ENCODE measurements around the gene C6orf62.
A peak's percentile ranks its signal among the peaks of the same experiment; 100 is the strongest.
"Not testable (repeated sequence)": the region's sequence is repeated elsewhere in the genome, so short reads cannot be mapped to it uniquely, and the experiment has no call there.

Gene C6orf62

DNA sequence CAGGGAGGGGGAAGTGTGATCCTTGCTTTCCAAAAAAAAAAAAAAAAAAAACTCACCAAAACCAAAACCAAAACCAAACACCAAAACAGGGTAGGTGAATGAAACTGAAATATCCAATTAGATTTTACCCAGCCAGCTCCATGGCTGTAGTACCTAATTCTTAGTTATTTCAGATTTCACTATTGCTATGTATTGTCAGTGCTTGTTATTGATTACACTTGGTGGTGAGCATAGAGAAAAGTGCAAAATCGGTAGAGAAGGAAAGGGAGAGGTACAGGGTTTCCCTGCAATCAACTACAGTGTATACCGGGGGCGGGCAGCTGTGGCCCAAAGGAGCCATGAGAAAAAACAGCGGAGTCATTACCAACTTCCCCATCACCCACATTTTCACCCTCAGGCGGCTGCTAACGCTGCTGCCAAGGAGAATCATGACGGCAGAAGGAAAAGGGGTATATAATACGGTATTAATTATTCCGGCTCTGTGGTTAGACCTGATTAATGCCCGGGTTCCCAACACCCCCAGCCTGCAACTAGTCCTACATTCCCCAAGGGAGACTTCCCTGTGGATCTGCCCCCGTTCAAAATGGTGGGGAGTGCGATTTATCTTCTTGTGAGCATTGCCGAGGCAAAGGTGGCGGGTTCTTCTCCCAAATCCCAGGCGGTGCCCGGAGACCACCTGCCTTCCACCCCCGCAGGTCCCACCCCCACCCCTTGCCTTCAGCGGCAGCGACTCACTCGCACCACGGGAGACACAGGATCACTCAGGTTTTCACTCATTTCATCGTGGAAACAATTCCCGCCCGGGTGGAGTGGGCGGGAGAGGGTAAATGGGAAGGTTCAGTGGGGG lies at the start of gene C6orf62:
TSS of gene C6orf62 (minus strand) at position 30 of the 847 bp plus-strand sequence. CDS start 486 bp downstream, outside the sequence.
- DNase-seq (peak; percentile 60 to 74), ATAC-seq (peak; percentile 36)
- Mint-ChIP-seq H3K27me3 (no peaks in the 10 kb centered on the region), H3K4me3 (peak within 1 kb of the TSS; percentile 98 to 100), H3K27ac (peak within 1 kb of the TSS; percentile 100), H3K9me3 (no peaks in the 10 kb centered on the region), H3K4me1 (peaks cover 47% of the 10 kb centered on the region)

DNA sequence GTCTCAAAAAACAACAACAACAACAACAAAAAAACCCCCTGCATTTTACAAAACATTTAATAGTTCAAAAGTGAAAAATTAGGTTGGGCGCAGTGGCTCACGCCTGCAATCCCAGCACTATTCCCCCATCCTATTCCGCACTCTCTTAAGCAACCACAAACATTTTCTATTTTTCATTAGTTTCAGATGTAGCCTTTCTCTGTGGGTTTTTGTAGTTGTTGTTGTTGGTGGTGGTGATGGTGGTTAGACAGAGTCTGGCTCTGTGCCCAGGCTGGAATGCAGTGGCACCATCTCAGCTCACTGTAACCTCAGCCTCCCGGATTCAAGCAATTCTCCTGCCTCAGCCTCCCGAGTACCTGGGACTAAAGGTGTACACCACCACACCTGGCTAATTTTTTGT lies 49.4 kb upstream of the C6orf62 start:
- no peak overlapping the region for H3K4me3 Mint-ChIP-seq
- H3K27me3 Mint-ChIP-seq, result no peaks in the 10 kb centered on the region
- peaks cover 7% of the 10 kb centered on the region for H3K4me1 Mint-ChIP-seq
- H3K9me3 Mint-ChIP-seq, result no peaks in the 10 kb centered on the region
- no peak overlapping the region for H3K27ac Mint-ChIP-seq
- no peak for ATAC-seq
- no peak for DNase-seq

DNA sequence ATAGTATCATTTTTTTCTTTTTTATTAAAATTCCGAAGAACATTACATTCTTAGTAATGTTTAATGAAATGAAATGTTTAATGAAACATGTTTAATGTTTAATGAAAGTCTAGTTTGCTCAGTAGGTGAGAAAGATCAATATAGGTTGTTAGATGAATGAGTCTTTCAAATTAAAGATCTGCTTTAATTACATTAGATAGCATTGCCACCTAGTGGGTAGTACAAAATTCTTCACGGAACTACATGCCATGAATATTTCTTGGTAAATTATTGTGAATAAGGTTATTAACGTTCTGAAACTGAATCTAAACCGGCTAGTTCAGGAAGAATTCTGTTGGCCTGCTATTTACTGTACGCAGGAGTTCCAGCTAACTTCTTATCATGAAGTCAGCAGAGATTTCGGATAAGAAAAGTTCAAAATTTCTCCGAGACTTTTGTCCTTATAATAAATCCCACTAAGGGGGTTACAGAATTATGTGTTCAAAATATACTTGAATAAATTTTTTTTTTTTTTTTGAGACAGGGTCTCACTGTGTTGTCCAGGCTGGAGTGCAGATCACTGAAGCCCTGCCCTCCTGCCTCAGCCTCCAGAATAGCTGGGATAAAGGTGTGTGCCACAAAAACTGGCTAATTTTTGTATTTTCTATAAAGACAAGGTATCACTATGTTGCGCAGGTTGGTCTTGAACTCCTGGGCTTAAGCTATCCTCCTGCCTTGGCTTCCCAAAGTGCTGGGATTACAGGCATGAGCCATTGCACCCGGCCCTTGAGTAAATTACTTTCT lies 47.9 kb upstream of the C6orf62 start:
- DNase-seq (no peak), ATAC-seq (peak; percentile 74)
- H3K9me3 Mint-ChIP-seq, result no peaks in the 10 kb centered on the region
- H3K4me3 Mint-ChIP-seq, result no peak overlapping the region
- peaks cover 10% of the 10 kb centered on the region for H3K4me1 Mint-ChIP-seq
- no peak overlapping the region for H3K27ac Mint-ChIP-seq
- H3K27me3 Mint-ChIP-seq, result no peaks in the 10 kb centered on the region

DNA sequence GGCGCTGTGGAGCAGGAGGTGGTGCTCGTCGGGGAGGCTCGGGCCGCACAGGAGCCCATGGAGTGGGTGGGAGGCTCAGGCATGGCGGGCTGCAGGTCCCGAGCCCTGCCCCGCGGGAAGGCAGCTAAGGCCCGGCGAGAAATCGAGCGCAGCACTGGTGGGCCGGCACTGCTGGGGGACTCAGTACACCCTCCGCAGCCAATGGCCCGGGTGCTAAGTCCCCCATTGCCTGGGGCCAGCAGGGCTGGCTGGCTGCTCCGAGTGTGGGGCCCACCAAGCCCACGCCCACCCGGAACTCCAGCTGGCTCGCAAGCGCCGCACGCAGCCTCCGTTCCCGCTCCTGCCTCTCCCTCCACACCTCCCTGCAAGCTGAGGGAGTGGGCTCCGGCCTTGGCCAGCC lies 47.0 kb upstream of the C6orf62 start:
- not testable (repeated sequence) for ATAC-seq, H3K27ac Mint-ChIP-seq, H3K27me3 Mint-ChIP-seq, H3K9me3 Mint-ChIP-seq, DNase-seq, H3K4me3 Mint-ChIP-seq
- H3K4me1 Mint-ChIP-seq, result peaks cover 13% of the 10 kb centered on the region

DNA sequence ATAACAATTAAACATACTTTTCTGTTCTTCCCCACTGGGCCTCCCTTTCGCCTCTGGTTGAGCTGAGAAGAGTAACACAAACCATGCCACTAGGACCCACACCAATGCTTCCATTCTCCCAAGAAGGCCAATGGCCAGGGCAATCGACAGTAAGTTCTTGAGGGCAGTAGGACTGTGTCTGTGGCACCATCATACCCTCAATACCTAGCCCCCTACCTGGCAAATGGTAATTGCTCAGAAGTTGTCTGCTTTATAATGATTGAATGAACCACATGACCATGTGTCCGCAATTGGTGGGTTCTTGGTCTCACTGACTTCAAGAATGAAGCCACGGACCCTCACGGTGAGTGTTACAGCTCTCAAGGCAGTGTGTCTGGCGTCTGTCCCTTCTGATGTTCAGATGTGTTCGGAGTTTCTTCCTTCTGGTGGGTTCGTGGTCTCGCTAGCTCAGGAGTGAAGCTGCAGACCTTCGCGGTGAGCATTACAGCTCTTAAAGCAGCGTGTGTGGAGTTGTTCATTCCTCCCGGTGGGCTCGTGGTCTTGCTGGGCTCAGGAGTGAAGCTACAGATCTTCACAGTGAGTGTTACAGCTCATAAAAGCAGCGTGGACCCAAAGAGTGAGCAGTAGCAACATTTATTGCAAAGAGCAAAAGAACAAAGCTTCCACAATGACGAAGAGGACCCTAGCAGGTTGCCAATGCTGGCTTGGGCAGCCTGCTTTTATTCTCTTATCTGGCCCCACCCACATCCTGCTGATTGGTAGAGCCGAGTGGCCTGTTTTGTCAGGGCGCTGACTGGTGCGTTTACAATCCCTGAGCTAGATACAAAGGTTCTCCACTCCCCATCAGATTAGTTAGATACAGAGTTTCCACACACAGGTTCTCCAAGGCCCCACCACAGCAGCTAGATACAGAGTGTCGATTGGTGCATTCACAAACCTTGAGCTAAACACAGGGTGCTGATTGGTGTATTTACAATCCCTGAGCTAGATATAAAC lies 46.2 kb upstream of the C6orf62 start:
- not testable (repeated sequence) for DNase-seq, H3K9me3 Mint-ChIP-seq, ATAC-seq, H3K27me3 Mint-ChIP-seq
- Mint-ChIP-seq H3K4me3 (peak overlapping the region in 1 of 2 donors; percentile 16), H3K27ac (peak overlapping the region in 1 of 2 donors; percentile 79), H3K4me1 (peaks cover 13% of the 10 kb centered on the region)

DNA sequence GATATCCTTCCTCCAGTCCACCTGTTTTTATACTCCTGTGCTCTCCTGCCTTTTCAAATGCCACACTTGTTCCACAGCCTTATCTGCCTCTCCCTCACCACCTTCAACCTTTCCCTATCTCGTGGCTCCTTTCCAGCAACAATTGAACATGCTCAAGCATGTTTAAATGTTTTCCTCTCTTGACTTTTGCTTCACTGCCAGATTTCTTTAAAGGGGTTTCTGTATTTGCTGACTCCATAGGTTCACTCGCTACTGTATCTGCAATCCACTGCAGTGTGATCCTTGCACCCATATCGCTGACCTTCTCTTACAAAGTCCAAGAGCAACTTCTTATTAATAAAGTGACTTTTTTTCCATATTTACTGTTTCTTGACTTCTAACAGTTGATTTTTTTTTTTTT lies 44.6 kb upstream of the C6orf62 start:
- ATAC-seq, result no peak

DNA sequence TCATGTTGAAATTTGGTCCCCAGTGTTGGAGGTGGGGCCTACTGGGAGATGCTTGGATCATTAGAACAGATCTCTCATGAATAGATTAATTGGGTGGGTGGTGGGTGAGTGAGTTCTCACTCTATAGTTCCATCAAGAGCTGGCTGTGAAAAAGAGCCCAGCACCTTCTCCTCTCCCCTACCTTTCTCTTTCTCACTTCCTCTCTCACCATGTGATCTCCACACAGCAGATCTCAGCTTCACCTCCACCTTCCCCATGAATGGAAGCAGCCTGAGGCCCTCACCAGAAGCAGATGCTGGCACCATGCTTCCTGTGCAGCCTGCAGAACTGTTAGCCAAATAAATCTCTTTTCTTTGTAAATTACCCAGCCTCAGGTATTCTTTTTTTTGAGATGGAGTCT lies 42.9 kb upstream of the C6orf62 start:
- H3K4me1 Mint-ChIP-seq, result peaks cover 13% of the 10 kb centered on the region
- H3K4me3 Mint-ChIP-seq, result no peak overlapping the region
- H3K9me3 Mint-ChIP-seq, result no peaks in the 10 kb centered on the region
- no peaks in the 10 kb centered on the region for H3K27me3 Mint-ChIP-seq
- H3K27ac Mint-ChIP-seq, result peak overlapping the region in 1 of 2 donors; percentile 59
- DNase-seq (no peak), ATAC-seq (no peak)

More for the DNA sequence above, 44.6 kb upstream of the C6orf62 start:
- no peaks in the 10 kb centered on the region for H3K27me3 Mint-ChIP-seq
- peak overlapping the region in 1 of 2 donors; percentile 13 for H3K27ac Mint-ChIP-seq
- H3K4me3 Mint-ChIP-seq, result no peak overlapping the region
- peaks cover 13% of the 10 kb centered on the region for H3K4me1 Mint-ChIP-seq
- DNase-seq, result no peak
- no peaks in the 10 kb centered on the region for H3K9me3 Mint-ChIP-seq

DNA sequence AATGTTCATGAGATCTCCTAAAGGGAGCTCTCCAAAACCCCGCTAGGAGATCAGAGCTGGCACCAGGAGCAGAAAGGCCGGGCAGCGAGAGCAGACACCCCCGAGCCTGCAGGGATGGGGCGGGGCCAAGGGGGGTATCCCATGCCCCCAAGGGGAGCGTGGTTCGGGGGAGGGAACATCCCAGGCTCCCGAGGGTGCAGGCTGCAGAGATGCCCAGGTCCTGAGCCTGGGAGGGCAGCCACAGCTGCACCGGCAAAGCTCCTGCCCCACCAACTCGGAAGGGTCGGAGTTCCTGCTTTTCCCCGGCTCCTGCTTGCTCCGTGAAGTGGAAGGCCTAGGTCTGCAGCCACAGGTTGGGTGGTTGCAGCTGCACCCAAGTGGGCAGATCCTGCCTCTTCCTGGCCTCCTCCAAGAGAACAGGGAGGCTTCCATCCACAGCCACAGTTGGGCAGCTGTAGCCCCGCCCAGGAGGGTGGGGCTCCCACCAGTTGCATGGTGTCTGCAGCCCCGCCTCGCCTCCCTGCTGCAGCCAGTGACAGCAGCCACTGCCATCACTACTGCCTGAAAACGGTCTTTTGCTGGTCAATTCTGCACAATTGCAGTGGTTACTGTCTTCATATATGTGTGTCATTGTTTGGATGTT lies 42.4 kb upstream of the C6orf62 start:
- no peaks in the 10 kb centered on the region for H3K27me3 Mint-ChIP-seq
- H3K27ac Mint-ChIP-seq, result no peak overlapping the region
- H3K4me1 Mint-ChIP-seq, result peaks cover 13% of the 10 kb centered on the region
- no peaks in the 10 kb centered on the region for H3K9me3 Mint-ChIP-seq
- DNase-seq (no peak), ATAC-seq (peak; percentile 40)
- no peak overlapping the region for H3K4me3 Mint-ChIP-seq

DNA sequence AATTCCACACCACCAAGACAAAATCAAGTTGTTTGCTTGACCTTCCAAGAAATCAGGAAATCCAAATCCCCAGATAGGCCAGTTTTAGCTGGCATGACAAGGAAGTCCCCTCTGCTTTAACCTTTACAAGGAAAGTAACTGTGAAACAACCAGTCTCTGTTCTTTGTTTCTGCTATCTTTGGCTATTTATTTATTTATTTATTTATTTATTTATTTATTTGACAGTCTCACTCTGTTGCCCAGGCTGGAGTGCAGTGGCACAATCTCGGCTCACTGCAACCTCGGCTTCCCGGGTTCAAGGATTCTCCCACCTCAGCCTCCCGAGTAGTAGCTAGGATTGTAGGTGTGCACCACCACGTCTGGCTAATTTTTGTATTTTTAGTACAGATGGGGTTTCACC lies 41.3 kb upstream of the C6orf62 start:
- no peaks in the 10 kb centered on the region for H3K9me3 Mint-ChIP-seq
- ATAC-seq, result no peak
- no peaks in the 10 kb centered on the region for H3K27me3 Mint-ChIP-seq
- no peak for DNase-seq
- peaks cover 9% of the 10 kb centered on the region for H3K4me1 Mint-ChIP-seq
- no peak overlapping the region for H3K27ac Mint-ChIP-seq
- no peak overlapping the region for H3K4me3 Mint-ChIP-seq

DNA sequence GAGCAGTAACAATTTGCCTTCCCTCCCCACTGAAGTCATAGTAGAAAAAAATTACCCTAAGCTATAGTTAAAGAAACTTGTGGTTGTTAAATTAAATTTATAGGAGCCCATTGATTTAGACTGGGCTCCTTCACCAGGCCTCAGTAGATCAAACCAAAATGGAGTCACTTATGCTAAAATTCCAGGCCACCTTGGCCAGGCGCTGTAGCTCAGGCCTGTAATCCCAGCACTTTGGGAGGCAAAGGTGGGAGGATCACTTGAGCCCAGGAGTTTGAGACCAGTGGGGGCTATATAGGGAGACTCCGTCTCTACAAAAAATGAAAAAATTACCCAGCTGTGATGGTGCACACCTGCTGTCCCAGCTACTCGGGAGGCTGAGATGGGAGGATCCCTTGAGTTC lies 40.8 kb upstream of the C6orf62 start:
- no peak overlapping the region for H3K4me3 Mint-ChIP-seq
- no peak for DNase-seq
- no peak overlapping the region for H3K27ac Mint-ChIP-seq
- no peaks in the 10 kb centered on the region for H3K9me3 Mint-ChIP-seq
- H3K27me3 Mint-ChIP-seq, result no peaks in the 10 kb centered on the region
- H3K4me1 Mint-ChIP-seq, result peaks cover 6% of the 10 kb centered on the region
- ATAC-seq, result no peak

DNA sequence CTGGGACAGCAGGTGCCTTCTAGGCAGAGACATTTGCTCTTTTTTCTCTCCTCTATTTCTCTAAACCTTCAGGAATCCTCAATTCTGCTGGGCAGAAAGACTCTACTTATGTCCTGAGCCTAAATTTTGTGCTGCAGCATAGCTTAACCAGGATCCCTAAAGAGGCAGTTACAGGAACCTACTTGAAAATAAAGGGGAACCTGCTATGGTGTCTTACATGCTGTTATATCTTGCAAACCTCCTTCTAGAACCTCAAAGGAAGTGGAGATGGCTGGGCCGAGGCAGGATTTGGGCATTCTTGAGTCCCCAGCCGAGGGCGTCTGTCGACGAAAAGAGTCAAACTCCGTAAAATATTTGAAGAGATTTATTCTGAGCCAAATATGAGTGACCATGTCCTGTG lies 38.7 kb upstream of the C6orf62 start:
- Mint-ChIP-seq H3K27me3 (no peaks in the 10 kb centered on the region), H3K4me1 (peaks cover 6% of the 10 kb centered on the region), H3K4me3 (no peak overlapping the region), H3K9me3 (peaks cover 0 to 12% of the 10 kb centered on the region in 2 donors), H3K27ac (no peak overlapping the region)
- DNase-seq (no peak), ATAC-seq (no peak)

DNA sequence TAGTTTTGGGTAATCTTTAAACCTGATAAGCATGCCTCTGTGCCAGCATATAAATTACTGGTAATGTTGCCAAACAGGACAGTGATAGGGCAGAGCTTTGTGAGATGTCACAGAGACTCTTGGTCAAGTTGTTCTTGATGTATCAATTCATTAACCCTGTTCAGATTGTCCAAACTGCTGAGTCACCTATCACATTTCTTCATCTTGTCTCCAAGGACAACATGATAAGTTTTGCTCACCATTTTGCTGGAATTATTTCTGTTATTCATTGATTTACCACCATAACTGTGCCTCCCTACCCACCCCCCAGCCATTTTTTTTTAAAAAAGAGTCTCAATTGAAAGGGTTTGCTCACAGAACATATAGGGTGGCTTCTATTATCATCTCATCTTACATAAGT lies 36.3 kb upstream of the C6orf62 start:
- Mint-ChIP-seq H3K9me3 (peaks cover 5 to 12% of the 10 kb centered on the region in 2 donors), H3K27ac (no peak overlapping the region), H3K4me1 (no peaks in the 10 kb centered on the region), H3K27me3 (peaks cover 11% of the 10 kb centered on the region), H3K4me3 (no peak overlapping the region)
- no peak for DNase-seq
- ATAC-seq, result no peak

DNA sequence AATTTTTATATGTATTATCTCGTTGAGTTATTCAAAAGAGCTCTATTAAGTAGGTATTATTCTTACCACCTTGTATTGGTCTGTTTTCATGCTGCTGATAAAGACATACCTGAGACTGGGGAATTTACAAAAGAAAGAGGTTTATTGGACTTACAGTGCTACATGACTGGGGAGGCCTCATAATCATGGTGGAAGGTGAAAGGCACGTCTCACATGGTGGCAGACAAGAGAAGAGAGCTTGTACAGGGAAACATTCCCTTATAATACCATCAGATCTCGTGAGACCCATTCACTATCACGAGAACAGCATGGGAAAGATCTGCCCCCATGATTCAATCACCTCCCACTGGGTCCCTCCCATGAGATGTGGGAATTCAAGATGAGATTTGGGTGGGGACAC lies 35.4 kb upstream of the C6orf62 start:
- DNase-seq, H3K4me3 Mint-ChIP-seq, H3K4me1 Mint-ChIP-seq, H3K27ac Mint-ChIP-seq, ATAC-seq: not testable (repeated sequence)
- Mint-ChIP-seq H3K27me3 (peaks cover 13% of the 10 kb centered on the region), H3K9me3 (peaks cover 5 to 12% of the 10 kb centered on the region in 2 donors)

DNA sequence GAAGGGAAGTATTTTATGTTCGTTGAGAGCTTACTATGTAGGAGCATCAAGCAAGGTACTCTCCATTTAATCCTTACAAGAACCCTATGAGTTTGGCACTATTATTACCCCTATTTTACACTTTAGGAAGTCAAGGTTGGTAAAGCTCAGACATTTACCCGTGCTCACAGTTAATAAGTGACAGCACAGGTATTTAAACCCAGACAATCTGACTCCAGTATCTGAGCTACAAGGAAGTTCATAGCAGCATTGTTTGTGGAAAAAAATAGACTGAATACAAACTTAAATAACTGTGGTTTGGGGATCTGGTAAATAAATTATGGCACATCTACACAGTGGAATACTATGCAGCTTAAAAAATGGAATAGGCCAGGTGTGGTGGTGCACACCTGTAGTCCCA lies 34.6 kb upstream of the C6orf62 start:
- no peaks in the 10 kb centered on the region for H3K4me1 Mint-ChIP-seq
- no peak for DNase-seq
- H3K4me3 Mint-ChIP-seq, result no peak overlapping the region
- no peak overlapping the region for H3K27ac Mint-ChIP-seq
- peaks cover 20% of the 10 kb centered on the region for H3K27me3 Mint-ChIP-seq
- no peak for ATAC-seq
- peaks cover 5 to 12% of the 10 kb centered on the region in 2 donors for H3K9me3 Mint-ChIP-seq

Measured in stimulated activated naive CD8-positive, alpha-beta T cell treated with anti-CD3 and anti-CD28 coated beads, Interleukin-15, amount 100 ng/mL, for 72 hours (primary cell).